KMS-11 (cell line): ENCODE measurements around the gene ZNF513.

Experiments
- H2AFZ ChIP-seq: fragments of 200-600 bp; sonication (generic); 2 replicates; pipeline ENCODE4 v1.6.1; 2016; ENCODE audit warnings: antibody characterized with exemption, mixed run types, low read depth
- H3K27ac ChIP-seq: fragments of 200-600 bp; sonication (generic); 2 replicates; pipeline ENCODE4 v1.6.1; 2016; ENCODE audit warnings: mild to moderate bottlenecking, mixed run types
- H3K27me3 ChIP-seq: fragments of 200-600 bp; sonication (generic); 2 replicates; pipeline ENCODE4 v1.6.1; 2017; ENCODE audit warnings: mild to moderate bottlenecking, low read depth, mixed run types, moderate library complexity; ENCODE audit not compliant: insufficient read depth
- H3K36me3 ChIP-seq: fragments of 200-600 bp; sonication (generic); 2 replicates; pipeline ENCODE4 v1.6.1; 2017; ENCODE audit warnings: mild to moderate bottlenecking, mixed run types; ENCODE audit not compliant: insufficient read depth
- H3K4me1 ChIP-seq: fragments of 200-600 bp; sonication (generic); 2 replicates; pipeline ENCODE4 v1.6.1; 2016; ENCODE audit warnings: mild to moderate bottlenecking, low read depth, mixed run types; ENCODE audit not compliant: poor library complexity, severe bottlenecking
- H3K4me2 ChIP-seq: fragments of 200-600 bp; sonication (generic); 2 replicates; pipeline ENCODE4 v1.7.0; 2016; ENCODE audit warnings: mild to moderate bottlenecking, mixed run types
- H3K4me3 ChIP-seq: fragments of 200-600 bp; sonication (generic); IDR thresholded peaks from 2 replicates; pipeline ENCODE4 v1.6.1; 2017; ENCODE audit warnings: low read depth, low read length, mixed read lengths; ENCODE audit not compliant: insufficient read depth
- H3K79me2 ChIP-seq: fragments of 200-600 bp; sonication (generic); 2 replicates; pipeline ENCODE4 v1.6.1; 2016; ENCODE audit warnings: low read depth, mixed run types; ENCODE audit not compliant: insufficient read depth
- H3K9ac ChIP-seq: fragments of 200-600 bp; sonication (generic); 2 replicates; pipeline ENCODE4 v1.6.1; 2016; ENCODE audit warnings: mild to moderate bottlenecking, mixed run types
- H4K20me1 ChIP-seq: fragments of 200-600 bp; sonication (generic); 2 replicates; pipeline ENCODE4 v1.6.1; 2016; ENCODE audit warnings: mild to moderate bottlenecking, mixed run types; ENCODE audit not compliant: insufficient read depth
- CTCF ChIP-seq: fragments of 200-600 bp; sonication (generic); conservative IDR thresholded peaks from 2 replicates; pipeline ENCODE4 v1.6.1; 2017; ENCODE audit warnings: low read depth, mild to moderate bottlenecking, antibody characterized with exemption, low read length, moderate library complexity, mixed read lengths

The ZNF513 gene

GRCh38 chr2:27378809-27379290, 1.7 kb downstream of the ZNF513 start:
- Histone ChIP-seq H3K4me1 (no peaks in the 10 kb centered on the region), H2AFZ (no peak overlapping the region), H3K4me3 (no peak overlapping the region), H3K9ac (no peak overlapping the region), H3K27me3 (no peaks in the 10 kb centered on the region), H3K27ac (no peak overlapping the region), H4K20me1 (no peaks in the 10 kb centered on the region), H3K4me2 (no peak overlapping the region), H3K36me3 (peaks cover 9% of the 10 kb centered on the region; the same call in 1 of the 2 replicates), H3K79me2 (no peaks in the 10 kb centered on the region)
- TF ChIP-seq CTCF = no peak

DNA sequence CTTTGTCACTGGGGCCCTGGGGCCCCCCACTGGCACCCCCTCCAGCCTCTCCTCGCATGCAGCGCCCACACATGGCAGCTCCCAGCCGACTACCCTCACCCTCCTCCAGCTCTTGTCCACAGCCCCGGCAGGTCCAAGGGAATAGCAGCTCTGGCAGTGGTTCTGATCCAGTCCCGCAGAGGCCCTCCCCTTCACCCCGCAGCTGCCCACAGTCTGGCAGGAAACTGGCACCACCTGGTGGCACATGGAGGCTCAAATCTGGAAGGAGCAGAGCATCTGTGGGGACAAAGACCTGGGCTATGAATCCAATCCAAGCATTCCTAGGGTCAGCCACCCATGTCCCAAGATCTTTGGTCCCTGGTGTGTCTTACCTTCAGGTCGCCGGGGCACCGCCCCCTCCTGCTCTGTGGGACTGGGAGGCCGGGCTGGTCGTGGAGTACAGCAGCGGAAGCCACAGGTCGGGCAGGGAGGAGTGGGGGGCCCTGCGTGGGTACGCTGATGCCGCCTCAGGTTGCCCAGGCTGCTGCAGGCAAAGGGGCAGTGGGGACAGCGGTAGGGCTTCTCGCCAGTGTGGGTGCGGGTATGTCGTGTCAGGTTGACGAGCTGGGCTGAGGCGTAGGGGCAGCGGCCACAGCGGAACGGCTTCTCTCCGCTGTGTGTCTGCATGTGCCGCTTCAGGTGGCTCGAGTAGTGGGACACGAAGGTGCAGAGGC, 2.3 kb downstream of the ZNF513 start:
- Histone ChIP-seq H3K79me2 (no peaks in the 10 kb centered on the region), H3K36me3 (peaks cover 9% of the 10 kb centered on the region; the same call in 1 of the 2 replicates), H4K20me1 (no peaks in the 10 kb centered on the region), H2AFZ (no peak overlapping the region), H3K9ac (no peak overlapping the region), H3K4me3 (no peak overlapping the region), H3K27me3 (no peaks in the 10 kb centered on the region), H3K4me2 (no peak overlapping the region), H3K27ac (no peak overlapping the region), H3K4me1 (no peaks in the 10 kb centered on the region)
- no peak for TF ChIP-seq CTCF

GRCh38 chr2:27377618-27378095, 2.9 kb downstream of the ZNF513 start:
- H2AFZ ChIP-seq = no peak overlapping the region
- peaks cover 9% of the 10 kb centered on the region; the same call in 1 of the 2 replicates for H3K36me3 ChIP-seq

DNA sequence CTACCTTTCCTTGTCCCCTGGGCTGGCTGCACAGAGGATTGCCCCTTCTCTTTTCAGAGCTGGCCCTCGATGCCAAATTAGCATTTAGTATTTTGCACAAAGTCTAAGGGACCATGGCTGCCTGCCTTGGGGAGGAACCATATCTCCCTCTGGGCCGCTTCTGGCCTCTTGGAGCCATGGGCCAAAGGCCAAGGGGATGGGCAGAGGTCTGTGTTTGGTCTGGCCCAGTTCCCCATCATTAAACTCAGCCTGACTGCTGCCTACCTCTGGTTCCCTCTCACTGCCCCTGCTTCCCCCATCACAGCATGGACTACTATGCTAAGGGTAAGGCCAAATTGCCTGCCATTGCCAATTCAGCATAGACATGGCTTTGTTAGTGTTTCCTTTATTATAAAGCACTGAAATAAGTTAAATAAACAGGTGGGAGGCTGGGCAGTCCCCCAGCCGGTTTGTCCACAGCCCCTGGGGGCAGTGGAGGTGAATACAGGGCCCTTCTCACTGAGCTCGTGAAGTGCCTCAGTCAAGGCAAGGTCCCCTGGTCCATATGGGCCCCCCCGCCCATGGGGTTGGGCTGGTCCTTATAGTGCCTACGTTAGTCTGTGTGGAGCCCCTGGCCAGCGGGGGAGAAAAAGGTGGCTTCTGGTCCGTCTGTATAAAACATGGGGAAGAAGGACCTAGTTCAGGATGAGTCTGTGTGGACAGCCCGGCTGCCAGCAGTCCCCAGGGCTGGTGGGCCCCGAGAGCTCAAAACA, 3.5 kb downstream of the ZNF513 start:
- H3K4me1 ChIP-seq = no peaks in the 10 kb centered on the region
- H3K4me2 ChIP-seq = no peak overlapping the region
- no peaks in the 10 kb centered on the region for H4K20me1 ChIP-seq
- no peak for TF ChIP-seq CTCF
- H3K4me3 ChIP-seq = no peak overlapping the region
- H2AFZ ChIP-seq = no peak overlapping the region
- H3K79me2 ChIP-seq = peaks cover 4% of the 10 kb centered on the region
- no peak overlapping the region for H3K27ac ChIP-seq
- H3K27me3 ChIP-seq = no peaks in the 10 kb centered on the region
- peaks cover 5% of the 10 kb centered on the region; the same call in 1 of the 2 replicates for H3K36me3 ChIP-seq
- H3K9ac ChIP-seq = no peak overlapping the region

More at GRCh38 chr2:27377618-27378095, 2.9 kb downstream of the ZNF513 start:
- Histone ChIP-seq H3K27ac (no peak overlapping the region), H3K4me3 (no peak overlapping the region), H3K27me3 (no peaks in the 10 kb centered on the region), H3K4me2 (no peak overlapping the region), H3K79me2 (no peaks in the 10 kb centered on the region), H4K20me1 (no peaks in the 10 kb centered on the region), H3K9ac (no peak overlapping the region), H3K4me1 (no peaks in the 10 kb centered on the region)
- TF ChIP-seq CTCF = no peak
